DMS53 treated with DMSO at 0.1 percent for 48 hours (cell line): ENCODE measurements around the gene CMA1.
"Not testable (repeated sequence)": the region's sequence is repeated elsewhere in the genome, so short reads cannot be mapped to it uniquely, and the experiment has no call there.

ENCODE experiments used
- DNase-seq: peaks from one replicate; lab custom pipeline; 2025; ENCODE audit not compliant: unreplicated experiment; lab: John Stamatoyannopoulos, UW

The CMA1 gene

GRCh38 chr14:24470450-24470849 is 37.6 kb downstream of the CMA1 start:
- DNase-seq: not testable (repeated sequence)

- DNase-seq: no peak
These were observed 42.3 kb downstream of the CMA1 start for GRCh38 chr14:24465805-24466204.

- no peak for DNase-seq
These were observed 42.7 kb downstream of the CMA1 start for GRCh38 chr14:24465368-24465767.

GRCh38 chr14:24463884-24464785 is 43.9 kb downstream of the CMA1 start:
- no peak for DNase-seq

- no peak for DNase-seq
These were observed 44.8 kb downstream of the CMA1 start for GRCh38 chr14:24463017-24463883.

- DNase-seq: no peak
These were observed 46.7 kb downstream of the CMA1 start for GRCh38 chr14:24461336-24461735.

- DNase-seq: no peak
These were observed 48.7 kb downstream of the CMA1 start for GRCh38 chr14:24459331-24459730.

- DNase-seq: no peak
These were observed 49.3 kb downstream of the CMA1 start for GRCh38 chr14:24458736-24459135.

- DNase-seq: no peak
These were observed 51.1 kb downstream of the CMA1 start for GRCh38 chr14:24456980-24457379.
